GM19238 (cell line): Measurements from ENCODE around the gene MRPS35.

Source experiments
- DNase-seq: peaks from one replicate; pipeline ENCODE4 v3.0.0; 2011; ENCODE audit warnings: low spot score; ENCODE audit not compliant: insufficient read length

Gene MRPS35

DNA sequence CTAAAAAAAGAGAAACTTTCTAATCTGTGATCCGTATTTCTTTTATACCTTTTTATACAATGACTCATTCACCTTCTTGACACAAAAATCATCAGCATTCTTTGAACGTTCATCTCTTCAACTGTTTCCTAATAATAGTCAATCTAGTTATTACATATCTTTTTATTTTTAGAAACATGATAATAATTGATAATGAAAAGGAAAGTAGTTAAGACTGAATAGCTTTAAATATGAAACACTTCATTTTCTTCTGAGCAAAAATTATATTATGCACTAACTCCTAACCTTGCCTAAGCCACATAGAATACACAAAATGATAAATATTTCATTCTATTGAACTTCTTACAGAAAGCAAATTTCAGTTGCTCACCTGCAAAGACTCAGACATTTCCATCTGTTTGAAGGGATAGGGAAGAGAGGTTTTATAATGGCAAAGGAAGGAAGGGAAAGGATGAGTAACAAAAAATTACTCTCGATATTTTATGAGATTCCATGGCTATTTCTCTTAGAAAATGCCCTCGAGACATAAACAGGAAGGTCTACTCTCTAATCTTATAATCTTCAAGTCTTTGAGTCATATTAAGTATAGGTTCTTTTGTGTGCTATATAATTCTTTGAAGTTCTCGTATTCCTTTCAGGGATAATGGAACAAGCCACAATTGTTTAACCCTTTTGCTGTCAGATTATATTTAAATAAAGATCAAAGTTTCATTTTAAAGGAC, 61.9 kb downstream of the MRPS35 start:
- DNase-seq: no peak

DNA sequence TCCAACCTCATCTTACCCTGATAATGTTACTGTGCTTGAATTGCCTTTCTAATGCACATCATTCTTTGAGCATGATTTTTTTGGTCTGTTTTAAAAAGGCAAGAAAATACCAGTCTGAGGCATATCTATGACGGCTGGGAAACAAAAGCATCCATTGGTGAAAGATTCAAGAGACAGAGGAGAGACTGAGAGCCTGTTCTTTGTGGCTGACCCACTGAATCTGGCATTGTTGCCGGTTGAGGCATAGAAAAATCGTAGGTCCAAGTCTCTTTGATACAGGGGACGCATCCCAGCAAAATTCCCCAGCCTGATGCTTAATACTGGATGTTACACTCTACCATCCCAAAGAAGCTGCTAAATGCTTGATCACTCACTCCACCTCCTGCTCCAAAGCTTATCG, 66.5 kb downstream of the MRPS35 start:
- DNase-seq: no peak

DNA sequence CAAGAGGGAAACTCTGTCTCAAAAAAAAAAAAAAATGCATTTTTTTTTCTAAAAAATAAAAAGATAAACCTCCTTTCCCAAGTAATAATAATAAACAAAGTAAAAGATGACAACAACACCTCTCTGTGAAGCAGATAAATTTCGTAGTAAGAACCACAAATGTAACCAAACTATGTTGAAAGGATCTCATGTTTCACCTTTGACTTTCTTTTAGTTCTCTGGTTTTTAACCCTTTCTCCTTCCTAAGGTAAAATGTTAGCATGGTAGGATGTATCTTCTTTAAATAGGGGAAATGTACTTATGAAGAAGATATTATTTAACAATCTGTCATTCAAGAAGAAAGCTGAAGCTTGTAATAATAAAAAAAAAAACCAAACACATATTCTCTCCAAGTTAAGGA, 67.6 kb downstream of the MRPS35 start:
- no peak for DNase-seq

DNA sequence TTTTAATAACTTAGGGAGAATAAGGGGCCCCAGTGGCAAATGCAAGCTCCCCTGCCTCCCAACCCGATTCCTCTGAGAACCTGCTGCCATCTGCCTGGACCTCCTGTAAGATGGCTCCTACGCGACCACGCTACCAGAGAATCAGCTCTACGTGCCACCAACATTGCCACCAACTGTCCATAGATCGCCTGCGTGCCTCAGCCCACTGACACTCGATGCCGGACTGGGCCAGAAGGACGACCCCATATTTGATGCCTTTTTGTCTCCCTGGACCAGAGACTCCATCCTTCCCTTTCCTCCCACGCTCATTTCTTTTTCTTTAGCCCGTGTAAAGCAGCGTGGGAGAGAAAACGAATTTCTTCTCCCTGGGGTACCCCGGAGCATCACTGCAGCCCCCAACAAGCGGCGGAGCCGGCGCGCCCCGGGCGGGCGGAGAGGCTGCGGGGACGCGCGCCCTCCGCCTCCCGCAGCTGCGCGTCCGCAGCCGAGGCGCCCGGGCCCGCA, 68.8 kb downstream of the MRPS35 start:
- peak; percentile 21 for DNase-seq

DNA sequence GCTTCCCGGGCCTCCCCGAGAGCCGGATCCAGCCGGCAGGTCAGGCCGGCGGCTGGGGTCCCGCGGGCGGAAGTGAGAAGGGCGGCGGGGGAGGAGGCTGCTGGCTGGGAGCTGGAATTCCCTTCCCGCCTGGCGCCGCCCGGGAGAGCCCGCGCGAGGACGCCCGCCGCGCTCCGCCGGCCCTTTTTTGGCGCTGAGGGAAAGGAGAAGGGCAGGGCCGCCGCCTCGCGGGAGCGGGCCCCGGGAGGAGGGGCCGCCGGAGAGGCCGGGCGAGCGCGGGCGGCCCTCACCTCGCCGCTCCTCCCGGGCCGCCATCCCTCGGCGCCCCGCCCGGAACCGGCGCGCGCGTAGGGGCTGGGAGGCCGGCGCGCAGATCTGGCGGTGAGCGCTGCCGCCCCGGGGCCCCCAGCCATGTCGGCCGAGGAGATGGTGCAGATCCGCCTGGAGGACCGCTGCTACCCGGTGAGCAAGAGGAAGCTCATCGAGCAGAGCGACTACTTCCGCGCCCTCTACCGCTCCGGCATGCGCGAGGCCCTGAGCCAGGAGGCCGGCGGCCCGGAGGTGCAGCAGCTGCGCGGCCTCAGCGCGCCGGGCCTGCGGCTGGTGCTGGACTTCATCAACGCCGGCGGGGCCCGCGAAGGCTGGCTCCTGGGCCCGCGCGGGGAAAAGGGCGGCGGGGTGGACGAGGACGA, 69.4 kb downstream of the MRPS35 start, which contains the start of the genes KLHL42 and MANSC4:
TSS of gene KLHL42 (plus strand) at position 314 of the 692 bp plus-strand sequence. CDS start at position 412, 98 bp downstream.
TSS of gene MANSC4 (minus strand) at position 317 of the 692 bp plus-strand sequence. CDS start 8,960 bp downstream, outside the sequence.
- peak; percentile 72 for DNase-seq

DNA sequence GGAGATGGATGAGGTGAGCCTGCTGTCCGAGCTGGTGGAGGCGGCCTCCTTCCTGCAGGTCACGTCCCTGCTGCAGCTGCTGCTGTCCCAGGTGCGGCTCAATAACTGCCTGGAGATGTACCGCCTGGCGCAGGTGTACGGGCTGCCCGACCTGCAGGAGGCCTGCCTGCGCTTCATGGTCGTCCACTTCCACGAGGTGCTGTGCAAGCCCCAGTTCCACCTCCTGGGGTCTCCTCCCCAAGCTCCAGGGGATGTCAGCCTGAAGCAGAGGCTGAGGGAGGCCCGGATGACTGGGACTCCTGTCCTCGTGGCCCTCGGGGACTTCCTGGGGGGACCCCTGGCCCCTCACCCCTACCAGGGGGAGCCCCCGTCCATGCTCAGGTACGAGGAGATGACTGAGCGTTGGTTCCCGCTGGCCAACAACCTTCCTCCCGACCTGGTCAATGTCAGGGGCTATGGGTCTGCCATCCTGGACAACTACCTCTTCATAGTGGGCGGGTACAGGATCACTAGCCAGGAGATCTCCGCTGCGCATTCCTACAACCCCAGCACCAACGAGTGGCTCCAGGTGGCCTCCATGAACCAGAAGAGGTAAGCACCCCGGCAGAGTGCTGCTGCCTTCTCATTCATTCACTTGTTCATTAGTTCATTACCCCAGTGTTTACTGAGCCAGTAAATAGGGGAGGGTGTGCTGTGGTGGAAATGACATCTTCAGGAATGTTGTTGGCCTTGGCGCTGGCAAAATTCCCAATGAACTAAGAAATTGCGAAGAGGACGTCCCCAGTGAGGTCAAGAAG, 70.2 kb downstream of the MRPS35 start:
- peak; percentile 30 for DNase-seq

DNA sequence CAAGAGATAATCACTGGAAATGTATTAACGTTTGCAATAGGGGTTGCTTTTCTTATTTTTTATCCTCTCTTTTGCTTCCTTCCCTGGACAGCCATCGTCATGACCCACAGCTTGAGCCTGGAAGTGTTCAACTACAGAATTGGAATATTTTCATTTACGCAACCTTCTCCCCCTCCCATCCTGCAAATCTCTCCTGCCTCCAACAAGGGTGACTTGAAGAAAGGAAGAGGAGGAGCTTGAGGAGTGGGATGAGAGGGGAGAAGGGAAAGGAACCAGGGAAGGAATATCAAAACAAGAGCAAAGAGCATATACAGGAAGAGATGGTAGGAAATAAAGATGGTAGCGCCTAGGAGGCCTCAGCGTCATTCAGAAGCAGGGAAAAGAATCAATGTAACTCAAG, 71.0 kb downstream of the MRPS35 start:
- no peak for DNase-seq

DNA sequence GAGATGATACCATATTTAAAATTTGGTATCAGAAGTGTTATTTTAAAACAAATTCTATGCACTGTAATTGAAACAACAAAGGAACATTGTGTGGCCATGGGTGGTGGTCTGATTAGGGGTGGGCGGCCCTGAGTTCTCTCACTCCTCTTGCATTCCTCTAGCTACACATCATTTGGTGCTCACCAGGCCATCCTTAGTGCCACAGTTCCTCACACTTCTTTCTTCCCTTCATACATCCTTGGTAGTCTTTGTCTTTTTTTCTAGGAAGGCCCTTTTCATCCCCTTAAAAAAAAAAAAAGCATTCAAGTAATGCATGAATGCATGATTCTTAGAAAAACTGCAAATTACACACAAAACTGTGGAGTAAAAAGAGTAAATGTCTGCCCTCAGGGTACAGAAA, 71.8 kb downstream of the MRPS35 start:
- no peak for DNase-seq

DNA sequence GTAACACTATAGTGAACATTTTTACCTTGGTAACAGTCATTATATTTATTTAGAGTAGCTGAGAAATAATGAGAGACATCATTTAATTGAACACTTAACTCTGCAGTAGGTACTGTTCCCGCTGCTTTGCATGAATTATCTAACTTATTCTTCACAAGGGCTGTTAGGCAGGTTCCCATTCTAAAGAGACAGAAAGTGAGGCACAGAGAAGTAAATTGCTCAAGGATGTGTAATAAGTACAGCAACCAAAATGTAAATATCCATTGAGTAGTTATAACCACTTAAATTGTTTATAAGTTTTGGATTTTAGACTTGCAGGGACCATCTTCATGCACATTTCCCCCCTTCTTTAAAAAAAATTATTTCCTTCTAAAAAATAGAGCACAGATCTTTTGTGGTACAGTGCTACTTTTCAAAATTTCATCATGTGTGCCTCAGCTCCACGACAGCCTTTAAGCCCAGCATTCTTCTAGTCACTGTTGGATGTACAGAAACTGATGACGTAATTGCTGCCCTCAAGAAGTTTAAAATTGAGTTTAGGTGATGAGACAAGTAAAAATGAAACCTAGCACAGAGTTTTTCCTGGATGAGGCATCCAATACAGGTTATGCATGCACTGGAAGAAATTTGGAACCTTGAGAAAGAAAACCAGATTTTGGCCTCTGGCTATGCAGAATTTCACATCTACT, 75.4 kb downstream of the MRPS35 start:
- no peak for DNase-seq

DNA sequence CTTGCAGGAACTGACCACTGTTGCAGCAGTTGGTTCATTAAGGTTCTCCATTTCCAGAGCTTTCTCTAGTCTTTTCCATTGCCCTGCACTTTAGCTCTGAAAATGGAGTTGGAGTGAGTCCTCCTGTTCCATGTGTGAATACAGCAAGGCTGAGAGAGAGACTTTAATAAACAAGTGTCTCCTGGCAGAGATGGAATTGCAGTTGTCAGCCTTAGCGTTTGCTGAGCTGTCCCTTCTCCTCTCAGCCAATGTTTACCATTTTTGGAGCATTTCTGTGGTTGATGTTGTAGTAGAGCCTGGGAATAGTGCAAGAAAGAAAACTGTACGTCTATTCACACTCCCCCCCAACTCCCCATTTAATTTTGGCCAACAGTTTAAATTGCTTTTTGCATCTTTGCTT, 76.9 kb downstream of the MRPS35 start:
- DNase-seq: no peak

DNA sequence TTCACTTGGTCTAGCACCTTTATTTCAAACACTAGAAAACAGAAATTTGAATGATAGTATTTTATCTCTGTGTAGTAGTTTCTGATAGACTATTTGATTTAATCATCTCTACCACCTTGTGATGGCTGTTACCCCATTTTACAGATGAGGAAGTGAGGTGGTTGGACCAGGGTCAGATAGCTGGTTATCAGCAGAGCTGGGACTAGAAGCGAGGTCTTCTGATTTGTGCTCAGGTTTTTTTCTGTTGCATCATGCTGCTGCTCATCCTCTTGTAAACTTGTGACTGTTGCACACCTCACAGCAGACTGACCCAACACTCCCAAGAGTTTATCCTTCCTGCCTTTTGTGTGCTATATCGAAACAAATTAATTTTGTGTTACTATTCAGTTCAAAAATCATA, 79.5 kb downstream of the MRPS35 start:
- DNase-seq: no peak

DNA sequence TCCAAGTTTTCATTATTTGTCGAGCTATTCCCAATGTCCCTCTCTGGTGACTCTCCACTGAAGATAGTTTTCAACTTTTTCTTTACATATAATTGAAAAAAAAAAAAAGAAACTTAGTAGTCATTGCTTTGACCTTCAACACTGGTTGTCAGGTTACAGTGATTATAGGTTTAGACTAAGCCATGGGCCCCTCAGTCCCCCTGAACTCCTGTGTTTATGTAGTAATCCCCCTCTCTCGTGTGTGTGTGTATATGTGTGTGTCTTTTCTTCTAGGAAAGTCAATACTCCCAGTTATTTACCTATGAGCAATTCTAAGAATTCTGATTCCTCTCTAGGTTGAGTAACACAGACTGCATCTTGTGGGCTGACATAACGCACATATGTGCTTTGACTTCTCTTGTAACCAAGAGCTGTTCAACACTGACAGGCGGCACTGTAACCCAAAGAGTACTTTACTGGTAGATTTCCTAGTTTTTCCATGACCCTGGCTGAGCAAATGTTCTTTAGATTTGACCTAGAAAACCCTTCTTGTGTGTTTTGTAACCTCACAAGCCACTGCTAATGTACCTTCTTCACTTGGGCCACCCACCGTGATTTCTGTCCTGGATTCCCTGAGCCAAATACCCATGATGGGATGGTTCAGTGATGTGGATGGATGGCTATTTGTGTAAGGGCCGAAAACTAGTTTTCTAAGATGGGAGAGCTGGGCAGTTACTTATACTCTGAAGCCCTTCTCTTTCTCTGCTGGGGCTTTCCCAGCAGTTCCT, 84.4 kb downstream of the MRPS35 start:
- no peak for DNase-seq

DNA sequence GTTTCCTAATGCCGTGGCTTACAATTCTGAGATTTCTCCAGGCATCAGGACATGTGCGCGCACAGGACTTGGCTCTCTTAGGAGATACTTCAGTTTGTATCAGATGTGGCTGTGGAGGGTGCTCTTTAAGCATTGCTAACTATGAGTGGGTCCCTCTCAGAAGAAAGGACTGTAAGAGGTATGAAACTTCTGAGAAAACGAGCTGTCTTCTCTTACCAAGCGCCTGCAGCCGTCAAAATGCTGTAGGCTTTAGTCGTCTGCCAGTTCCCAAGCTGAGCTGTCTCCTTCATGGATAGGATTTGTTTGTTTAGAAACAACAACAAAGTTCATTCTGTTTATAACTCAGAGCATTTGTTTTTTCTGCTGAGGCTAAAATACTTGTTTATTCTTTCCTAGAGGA, 85.5 kb downstream of the MRPS35 start:
- DNase-seq: no peak

DNA sequence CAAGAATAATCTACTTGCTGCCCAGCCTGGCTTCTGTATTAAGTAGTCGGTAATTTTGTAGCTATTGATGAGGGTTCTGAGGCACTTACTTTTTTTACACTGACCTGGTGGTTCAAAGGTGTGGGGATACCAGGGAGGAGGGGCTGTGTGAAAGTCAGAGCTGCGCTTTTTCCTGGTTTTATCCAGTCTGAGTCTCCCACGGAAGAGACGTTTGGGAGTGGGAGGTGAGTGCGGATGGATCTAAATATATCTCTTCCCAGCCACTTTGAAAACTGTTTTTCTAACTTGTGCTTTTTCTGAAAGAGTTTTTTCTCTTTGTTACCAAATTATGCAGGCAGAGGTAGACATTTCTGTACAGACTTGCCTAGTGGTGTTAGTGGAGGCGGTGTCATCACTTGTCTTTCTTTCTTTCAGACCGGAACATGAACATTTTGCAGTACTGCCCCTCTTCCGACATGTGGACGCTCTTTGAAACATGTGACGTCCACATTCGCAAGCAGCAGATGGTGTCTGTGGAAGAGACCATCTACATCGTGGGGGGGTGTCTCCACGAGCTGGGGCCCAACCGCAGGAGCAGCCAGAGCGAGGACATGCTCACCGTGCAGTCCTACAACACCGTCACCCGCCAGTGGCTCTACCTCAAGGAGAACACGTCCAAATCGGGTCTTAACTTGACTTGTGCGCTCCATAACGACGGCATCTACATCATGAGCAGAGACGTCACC, 86.8 kb downstream of the MRPS35 start:
- DNase-seq: no peak

DNA sequence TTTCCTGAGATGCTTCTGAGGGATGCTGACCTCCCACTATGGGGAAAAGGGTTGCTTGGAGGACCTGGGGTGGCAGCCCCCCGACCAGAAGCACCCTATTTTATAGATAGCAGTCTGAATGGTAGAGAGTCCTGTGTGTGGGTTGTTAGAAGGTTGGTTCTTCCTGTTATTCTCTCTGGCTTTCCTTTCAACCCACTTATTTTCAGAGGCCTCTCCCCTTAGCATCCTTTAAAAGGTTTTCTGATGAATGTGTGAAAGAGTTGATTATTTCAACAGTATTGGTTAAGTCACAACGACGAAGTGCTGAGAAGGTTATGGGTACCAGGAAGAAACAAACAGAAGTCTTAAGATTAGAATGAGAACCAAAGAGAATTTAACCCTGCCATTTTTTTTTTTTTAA, 90.2 kb downstream of the MRPS35 start:
- DNase-seq: no peak

DNA sequence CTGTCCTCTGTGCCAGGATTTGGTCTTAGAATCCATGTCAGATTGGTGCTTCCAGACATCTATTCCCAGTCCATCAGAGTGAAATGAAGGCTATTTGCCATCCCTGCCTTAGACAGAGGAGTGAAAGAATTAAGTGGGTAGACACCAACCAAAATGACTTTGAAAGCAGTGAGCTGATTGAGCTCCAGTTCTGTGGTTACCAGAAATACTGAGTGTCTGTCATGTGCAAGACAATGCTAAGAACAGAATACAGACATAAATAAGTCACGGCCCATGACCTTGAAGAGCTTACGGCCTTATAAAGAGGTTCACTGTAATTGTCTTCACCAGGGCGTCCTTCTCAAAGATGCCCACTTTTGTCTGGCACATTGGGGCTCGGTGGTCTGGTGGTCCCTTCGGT, 91.0 kb downstream of the MRPS35 start:
- DNase-seq: no peak

DNA sequence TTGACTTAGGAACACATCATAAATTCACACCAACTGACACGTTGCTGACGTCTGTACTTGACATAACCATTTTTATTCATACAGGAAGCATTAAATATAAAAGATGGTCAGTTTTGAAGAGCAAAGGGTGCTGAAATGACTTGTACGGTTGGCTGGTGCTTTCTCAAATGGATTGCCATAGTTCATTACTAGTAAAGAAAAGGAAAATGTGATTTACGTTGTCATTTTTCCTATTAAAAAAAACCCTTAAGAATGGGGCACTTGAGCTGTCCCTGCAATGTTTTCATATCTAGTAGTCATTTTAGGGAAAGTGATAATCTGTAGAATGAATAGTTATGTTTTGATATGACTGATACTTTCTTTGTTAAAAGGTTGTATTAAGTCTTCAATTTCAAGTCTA, 91.9 kb downstream of the MRPS35 start:
- DNase-seq: no peak

DNA sequence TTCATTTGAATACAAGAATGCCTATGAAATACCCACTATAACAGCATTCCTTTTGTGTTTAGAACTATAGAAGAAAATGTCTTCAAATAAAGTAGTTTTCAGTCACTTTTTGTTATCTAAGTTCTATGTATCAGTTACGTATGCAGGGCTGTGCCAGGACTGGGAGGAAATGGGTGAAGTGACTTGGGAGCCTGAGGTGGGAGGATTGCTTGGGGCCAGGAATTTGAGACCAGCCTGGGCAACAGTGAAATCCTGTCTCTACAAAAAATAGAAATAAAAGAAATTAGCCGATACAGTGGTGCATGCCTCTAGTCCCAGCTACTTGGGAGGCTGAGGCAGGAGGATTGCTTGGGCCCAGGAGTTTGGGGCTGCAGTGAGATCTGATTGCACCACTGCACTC, 92.3 kb downstream of the MRPS35 start:
- DNase-seq: no peak

DNA sequence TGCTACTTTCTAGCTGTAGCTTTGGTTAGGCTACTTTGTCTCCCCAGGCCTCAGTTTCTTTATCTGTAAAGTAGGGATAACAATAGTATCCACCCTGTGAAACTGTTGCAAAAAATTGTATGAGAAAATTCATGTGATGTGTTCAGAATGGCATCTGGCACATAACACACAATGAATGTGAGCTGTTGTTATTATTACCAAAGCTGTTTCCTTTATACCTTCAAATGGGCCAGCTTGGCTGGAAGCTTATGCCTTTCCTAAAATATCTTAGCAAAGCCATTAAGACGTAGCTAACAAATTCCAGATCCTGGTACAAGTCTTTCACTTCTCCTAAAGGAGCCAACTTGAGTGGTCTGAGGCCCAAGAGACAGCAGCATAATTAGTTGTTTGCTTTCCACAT, 94.6 kb downstream of the MRPS35 start:
- DNase-seq: no peak
